ENCODE measurements around the gene HMX2.

DNA sequence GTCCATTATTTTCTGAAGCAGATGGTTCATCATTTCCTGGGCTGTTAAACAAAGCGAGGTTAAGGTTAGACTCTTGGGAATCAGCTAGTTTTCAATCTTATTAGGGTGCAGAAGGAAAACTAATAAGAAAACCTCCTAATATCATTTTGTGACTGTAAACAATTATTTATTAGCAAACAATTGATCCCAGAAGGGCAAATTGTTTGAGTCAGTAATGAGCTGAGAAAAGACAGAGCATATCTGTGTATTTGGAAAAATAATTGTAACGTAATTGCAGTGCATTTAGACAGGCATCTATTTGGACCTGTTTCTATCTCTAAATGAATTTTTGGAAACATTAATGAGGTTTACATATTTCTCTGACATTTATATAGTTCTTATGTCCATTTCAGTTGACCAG, 16.4 kb downstream of the HMX2 start:
- TF ChIP-seq, protein P1, sequence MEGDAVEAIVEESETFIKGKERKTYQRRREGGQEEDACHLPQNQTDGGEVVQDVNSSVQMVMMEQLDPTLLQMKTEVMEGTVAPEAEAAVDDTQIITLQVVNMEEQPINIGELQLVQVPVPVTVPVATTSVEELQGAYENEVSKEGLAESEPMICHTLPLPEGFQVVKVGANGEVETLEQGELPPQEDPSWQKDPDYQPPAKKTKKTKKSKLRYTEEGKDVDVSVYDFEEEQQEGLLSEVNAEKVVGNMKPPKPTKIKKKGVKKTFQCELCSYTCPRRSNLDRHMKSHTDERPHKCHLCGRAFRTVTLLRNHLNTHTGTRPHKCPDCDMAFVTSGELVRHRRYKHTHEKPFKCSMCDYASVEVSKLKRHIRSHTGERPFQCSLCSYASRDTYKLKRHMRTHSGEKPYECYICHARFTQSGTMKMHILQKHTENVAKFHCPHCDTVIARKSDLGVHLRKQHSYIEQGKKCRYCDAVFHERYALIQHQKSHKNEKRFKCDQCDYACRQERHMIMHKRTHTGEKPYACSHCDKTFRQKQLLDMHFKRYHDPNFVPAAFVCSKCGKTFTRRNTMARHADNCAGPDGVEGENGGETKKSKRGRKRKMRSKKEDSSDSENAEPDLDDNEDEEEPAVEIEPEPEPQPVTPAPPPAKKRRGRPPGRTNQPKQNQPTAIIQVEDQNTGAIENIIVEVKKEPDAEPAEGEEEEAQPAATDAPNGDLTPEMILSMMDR (conservative IDR thresholded peaks at IDR 0.05 in 1 of 2, IDR thresholded peaks at IDR 0.05 in 1 of 2; ENCODE audit: extremely low read depth in 1 of 2, insufficient read depth in 1 of 2, low read depth in 1 of 2, low read length in 2 of 2), result no peak
- no peak for TF ChIP-seq EZH2 (IDR thresholded peaks at IDR 0.05; ENCODE audit: borderline replicate concordance, low read length)

All from mammary epithelial cell (primary cell).